Measurements from ENCODE around the gene TCF7L1.

Gene TCF7L1

GRCh38 chr2:85164145-85164569 lies 31.0 kb downstream of the TCF7L1 start:
- no peak for DNase-seq (ENCODE audit: low read depth in 3 of 3)

- DNase-seq (ENCODE audit: low read depth in 3 of 3), result no peak
Observed at GRCh38 chr2:85165088-85165690, 32.0 kb downstream of the TCF7L1 start.

- DNase-seq (ENCODE audit: low read depth in 3 of 3), result no peak
Observed at GRCh38 chr2:85166021-85166420, 32.8 kb downstream of the TCF7L1 start.

GRCh38 chr2:85167479-85167878 lies 34.3 kb downstream of the TCF7L1 start:
- no peak for DNase-seq (ENCODE audit: low read depth in 3 of 3)

GRCh38 chr2:85168942-85169341 lies 35.8 kb downstream of the TCF7L1 start:
- no peak for DNase-seq (ENCODE audit: low read depth in 3 of 3)

- no peak for DNase-seq (ENCODE audit: low read depth in 3 of 3)
Observed at GRCh38 chr2:85169581-85169980, 36.4 kb downstream of the TCF7L1 start.

- no peak for DNase-seq (ENCODE audit: low read depth in 3 of 3)
Observed at GRCh38 chr2:85170938-85171475, 37.8 kb downstream of the TCF7L1 start.

GRCh38 chr2:85171916-85172315 lies 38.7 kb downstream of the TCF7L1 start:
- no peak for DNase-seq (ENCODE audit: low read depth in 3 of 3)

GRCh38 chr2:85173909-85174308 lies 40.7 kb downstream of the TCF7L1 start:
- no peak for DNase-seq (ENCODE audit: low read depth in 3 of 3)

- no peak for DNase-seq (ENCODE audit: low read depth in 3 of 3)
Observed at GRCh38 chr2:85174943-85175342, 41.8 kb downstream of the TCF7L1 start.

- no peak for DNase-seq (ENCODE audit: low read depth in 3 of 3)
Observed at GRCh38 chr2:85175369-85176299, 42.4 kb downstream of the TCF7L1 start.

GRCh38 chr2:85177031-85177824 lies 44.0 kb downstream of the TCF7L1 start:
- DNase-seq (ENCODE audit: low read depth in 3 of 3), result no peak

- no peak for DNase-seq (ENCODE audit: low read depth in 3 of 3)
Observed at GRCh38 chr2:85178154-85178553, 45.0 kb downstream of the TCF7L1 start.

GRCh38 chr2:85178980-85179411 lies 45.8 kb downstream of the TCF7L1 start:
- DNase-seq (ENCODE audit: low read depth in 3 of 3), result no peak

GRCh38 chr2:85179541-85179940 lies 46.3 kb downstream of the TCF7L1 start:
- no peak for DNase-seq (ENCODE audit: low read depth in 3 of 3)

GRCh38 chr2:85180322-85181133 lies 47.3 kb downstream of the TCF7L1 start:
- no peak for DNase-seq (ENCODE audit: low read depth in 3 of 3)

GRCh38 chr2:85181134-85181631 lies 48.0 kb downstream of the TCF7L1 start:
- DNase-seq (ENCODE audit: low read depth in 3 of 3), result no peak

GRCh38 chr2:85181844-85182456 lies 48.8 kb downstream of the TCF7L1 start:
- no peak for DNase-seq (ENCODE audit: low read depth in 3 of 3)

- no peak for DNase-seq (ENCODE audit: low read depth in 3 of 3)
Observed at GRCh38 chr2:85183076-85183475, 49.9 kb downstream of the TCF7L1 start.

GRCh38 chr2:85183479-85183878 lies 50.3 kb downstream of the TCF7L1 start:
- DNase-seq (ENCODE audit: low read depth in 3 of 3), result no peak
